ENCODE measurements around the gene NUP210.
A peak's percentile ranks its signal among the peaks of the same experiment; 100 is the strongest.
"Not testable (repeated sequence)": the region's sequence is repeated elsewhere in the genome, so short reads cannot be mapped to it uniquely, and the experiment has no call there.

Gene NUP210

GRCh38 chr3:13428678-13429077, 8.6 kb upstream of the NUP210 start:
- DNase-seq = not testable (repeated sequence)

- DNase-seq = no peak
These were observed 7.8 kb upstream of the NUP210 start for GRCh38 chr3:13427662-13428603.

DNA sequence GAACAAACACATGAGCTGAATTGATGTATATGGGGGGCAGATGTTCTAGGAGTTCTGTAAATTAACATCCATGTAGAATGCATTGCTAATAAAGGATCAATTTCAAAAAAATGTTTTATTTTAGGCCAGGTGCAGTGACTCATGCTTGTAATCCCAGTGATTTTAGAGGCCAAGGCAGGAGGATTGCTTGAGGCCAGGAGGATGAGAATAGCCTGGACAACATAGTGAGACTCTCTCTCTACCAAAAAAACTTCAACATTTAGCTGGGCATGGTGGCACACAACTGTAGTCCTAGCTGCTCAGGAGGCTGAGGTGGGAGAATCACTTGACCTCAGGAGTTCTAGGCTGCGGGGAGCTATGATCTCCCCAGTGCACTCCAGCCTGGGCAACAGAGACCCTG, 6.5 kb upstream of the NUP210 start:
- no peak for DNase-seq

DNA sequence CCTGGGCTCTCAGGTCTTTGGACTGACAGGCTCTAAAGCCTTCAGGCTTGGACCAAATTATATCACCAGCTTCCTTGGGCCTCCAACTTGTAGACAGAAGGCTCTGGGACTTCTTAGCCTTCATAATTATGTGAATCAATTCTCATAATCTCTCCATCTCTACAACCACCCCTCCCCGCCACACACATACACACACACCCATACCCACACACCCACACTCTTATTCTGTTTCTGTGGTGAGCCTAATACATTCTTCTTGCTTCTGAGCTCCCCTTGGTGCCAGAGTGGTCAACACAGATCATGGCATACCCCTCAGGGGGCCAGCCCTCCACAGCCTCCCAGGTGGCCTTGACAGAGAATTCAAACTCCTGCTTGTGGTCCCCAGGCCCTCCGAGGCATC, 5.6 kb upstream of the NUP210 start:
- DNase-seq = no peak

DNA sequence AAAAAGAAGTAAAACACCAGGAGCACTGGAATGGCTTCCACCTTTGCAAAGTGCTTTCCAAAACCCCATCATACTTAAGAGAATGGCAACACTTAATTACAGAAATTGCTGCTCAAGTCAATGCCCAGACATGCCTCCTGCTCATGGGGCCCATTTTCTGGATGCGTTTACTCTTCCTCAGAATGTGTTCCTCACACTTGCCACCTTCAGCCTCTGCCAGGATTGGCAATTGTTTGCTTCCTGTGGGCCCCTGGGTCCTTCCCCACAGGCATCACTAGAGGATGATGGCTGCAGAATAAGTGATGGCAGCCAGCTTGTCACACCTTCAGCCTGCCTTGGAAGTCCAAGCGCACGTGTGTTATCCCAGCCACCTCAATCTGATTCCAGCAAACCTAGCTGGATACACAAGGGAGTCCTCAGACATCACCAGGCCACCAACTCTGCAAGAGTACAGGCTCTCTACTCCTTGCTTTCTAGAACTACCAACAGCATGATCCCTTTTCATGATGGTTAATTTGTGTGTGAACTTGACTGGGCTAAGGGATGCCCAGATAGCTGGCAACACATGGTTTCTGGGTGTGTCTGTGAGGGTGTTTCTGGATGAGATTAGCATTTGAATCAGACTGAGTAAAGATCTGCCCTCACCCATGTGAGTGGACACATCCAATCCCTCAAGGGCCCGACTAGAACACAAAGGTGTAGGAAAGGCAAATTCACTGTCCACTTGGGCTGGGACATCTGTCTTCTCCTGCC, 4.9 kb upstream of the NUP210 start:
- no peak for DNase-seq

GRCh38 chr3:13424141-13424844, 4.2 kb upstream of the NUP210 start:
- no peak for DNase-seq

- peak; percentile 23 for DNase-seq
These were observed 976 bp upstream of the NUP210 start for GRCh38 chr3:13420831-13421765.

DNA sequence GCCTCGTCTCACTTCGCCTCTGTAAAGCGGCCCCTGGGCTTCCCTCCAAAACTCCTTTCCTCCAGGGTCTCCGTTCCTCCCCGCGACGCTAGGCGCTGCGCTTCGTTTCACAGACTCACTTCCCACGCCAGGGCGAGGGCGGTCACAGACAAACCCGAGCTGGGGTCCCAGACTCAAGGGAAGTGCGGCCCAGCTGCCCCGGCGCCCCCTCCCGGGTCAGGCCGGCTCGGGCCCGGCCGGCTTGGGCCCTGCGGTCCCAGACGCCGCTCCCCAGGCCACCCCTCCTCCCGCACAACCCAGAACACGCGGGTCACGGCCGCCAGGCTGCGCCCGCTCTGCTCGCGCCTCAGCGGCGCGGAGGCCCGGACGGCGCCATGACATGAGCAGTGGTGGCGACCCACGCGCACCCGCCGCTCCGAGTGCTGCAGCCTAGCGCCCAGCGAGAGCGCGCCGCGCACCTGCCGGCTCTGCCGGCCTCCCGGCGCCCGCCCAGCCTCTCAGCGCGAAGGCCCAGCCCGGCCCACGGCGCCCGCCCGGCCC, 547 bp downstream of the NUP210 start:
- peak; percentile 40 for DNase-seq

DNA sequence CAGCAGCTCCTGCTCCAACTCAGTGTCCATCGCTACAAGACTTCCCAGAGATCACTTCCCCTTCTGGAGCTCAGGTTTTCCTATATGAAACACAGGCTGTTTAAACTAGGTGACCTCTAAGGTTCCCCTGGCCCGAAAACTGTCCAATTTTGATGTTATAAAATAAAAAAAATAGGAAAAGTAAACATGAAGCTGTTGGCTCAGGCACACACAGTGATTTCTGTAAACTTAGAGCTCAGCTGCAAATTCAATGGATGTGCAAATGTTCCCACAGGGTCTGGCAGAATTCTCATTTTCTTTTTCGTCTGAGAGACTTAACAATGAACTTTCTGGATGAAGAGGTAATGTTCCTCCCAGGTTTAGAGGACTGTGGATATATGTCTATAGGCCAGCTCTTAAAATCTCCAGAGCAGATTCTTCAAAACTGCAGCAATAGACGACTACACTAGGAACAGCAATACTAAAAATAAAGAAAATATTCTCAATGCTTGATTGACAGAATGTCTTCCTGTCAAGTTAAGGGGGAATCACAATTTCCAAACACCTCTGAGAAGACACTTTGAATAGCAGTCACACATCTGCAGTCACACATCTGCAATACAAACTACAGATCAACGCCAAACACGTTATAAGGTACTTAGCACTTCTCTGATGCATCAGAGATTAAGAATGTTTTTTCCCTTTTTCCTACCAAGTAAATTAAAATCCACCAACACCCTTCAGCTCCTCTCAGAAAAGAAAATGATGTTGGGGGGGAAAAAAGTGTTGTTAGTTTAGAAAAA, 2.8 kb downstream of the NUP210 start:
- DNase-seq = no peak

DNA sequence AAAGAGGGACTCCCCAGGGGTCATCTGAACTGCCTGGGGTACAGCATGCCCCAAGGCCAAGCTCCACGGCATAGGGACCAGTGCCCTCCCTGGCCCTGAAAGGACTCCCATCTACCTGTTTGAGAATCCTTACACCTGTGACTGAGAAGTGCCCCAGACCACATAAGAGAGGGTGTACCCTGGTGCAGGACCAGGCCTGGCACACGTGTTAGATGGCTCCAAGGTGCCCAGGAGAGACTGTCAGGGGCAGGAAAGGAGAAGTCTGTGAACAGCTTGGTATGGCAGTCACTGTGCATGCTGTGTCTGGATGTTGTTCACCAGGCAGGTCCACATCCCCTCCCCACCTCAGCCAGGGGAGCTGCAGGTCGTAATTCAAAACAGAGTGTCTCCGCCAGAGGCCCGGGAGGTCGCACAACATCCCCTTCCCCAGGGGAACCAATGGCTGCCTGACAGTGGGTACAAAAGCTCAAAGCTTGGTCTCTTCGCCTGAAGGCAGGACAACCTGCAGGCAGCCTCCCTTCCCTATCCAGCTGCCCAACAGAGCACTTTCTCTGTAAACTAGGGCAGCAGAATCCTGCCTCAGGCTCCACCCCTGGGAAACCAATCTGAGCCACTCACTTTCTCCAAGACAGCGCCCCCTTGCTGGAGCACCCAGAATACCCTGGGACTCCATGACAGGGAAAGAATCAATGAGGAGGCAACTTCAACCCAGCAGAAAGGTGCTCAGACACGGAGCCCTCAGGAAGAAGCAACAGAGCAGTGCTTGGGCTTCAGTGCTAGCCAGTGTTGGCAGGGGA, 3.9 kb downstream of the NUP210 start:
- no peak for DNase-seq

GRCh38 chr3:13415236-13415986, 4.7 kb downstream of the NUP210 start:
- DNase-seq = no peak

- peak; percentile 47 for DNase-seq
These were observed 5.9 kb downstream of the NUP210 start for GRCh38 chr3:13414040-13414729.

DNA sequence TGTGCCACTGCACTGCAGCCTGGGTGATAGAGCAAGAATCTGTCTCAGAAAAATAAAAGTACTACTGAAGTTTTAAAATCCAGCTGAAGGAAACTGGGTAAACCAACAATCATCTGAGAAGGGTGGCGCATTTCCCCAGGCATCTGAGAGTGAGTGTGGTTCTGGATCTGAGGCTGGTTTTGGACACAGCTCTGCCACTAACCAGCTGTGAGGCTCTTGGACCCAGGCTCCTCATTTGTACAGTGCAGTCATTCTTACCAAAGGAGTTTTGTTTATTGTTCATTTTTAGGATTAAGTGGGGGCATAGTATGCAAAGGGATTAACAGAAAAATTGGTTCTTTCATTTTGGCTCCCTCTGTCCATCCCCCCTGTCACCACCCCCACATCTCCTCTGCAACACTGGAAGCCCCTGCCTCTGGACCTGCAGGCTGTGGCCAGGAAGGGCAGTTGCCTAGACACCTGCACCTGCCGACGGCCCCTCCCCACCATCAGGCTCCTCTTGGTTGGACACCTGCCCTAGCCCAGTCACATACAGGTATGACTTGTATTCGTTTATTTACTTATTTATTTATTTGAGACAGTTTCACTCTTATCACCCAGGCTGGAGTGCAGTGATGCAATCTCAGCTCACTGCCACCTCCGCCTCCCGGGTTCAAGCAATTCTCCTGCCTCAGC, 8.8 kb downstream of the NUP210 start:
- no peak for DNase-seq

DNA sequence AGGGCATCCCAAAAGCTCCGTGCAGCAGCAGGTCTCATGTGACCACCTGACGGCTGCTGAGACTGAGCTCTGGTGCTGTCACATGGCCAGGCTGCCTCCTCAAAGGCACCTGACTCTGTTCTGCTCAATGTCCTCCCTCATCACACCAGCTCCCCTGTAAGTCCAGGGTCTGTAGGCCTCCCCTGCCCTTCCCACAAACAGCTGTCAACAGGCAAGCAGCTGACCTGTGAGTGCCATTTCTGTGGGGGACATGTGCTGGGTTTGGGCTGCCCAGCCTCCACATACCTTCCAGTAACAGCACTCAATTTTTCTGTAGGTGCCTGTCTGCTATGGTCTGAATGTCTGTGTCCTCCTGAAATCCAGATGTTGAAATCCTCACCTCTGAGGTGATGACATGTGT, 11.2 kb downstream of the NUP210 start:
- no peak for DNase-seq

GRCh38 chr3:13407926-13408325, 12.2 kb downstream of the NUP210 start:
- no peak for DNase-seq

DNA sequence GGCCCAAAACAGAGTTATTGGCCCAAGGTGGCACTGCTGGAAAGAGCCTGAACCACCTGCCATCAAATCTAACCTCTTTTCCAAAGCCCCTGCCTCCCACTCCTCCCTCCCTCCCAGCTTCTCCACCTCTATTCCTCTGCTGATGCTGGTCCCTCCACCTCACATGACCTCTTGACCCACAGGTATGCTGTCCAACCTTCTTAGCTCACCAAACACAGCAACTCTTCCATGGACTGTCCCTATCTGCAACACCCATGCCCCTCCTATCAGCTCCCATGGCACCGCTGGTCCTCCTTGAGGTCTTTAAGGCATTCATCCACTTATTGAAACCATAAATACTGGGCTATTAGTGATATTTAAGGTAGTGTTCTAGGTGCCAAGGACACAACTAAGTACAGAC, 12.6 kb downstream of the NUP210 start:
- no peak for DNase-seq

DNA sequence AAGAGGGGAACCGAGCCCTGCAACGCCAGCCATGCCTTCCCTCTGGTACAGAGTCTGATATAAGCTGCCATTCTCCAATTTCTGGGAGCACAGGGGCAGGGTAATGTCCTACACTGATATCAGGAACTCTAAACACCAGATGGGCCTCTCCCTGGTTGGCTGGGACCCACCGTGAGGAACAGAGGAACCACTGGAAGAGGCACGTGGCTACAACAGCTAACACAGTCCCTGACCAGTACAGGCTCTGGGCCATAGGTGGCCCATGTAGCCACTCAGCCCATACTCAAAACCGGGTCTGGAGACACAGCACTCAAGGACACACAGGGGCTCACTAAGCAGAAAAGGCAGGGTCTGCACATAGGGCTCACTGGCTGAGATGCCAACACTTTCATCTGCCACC, 13.9 kb downstream of the NUP210 start:
- no peak for DNase-seq

DNA sequence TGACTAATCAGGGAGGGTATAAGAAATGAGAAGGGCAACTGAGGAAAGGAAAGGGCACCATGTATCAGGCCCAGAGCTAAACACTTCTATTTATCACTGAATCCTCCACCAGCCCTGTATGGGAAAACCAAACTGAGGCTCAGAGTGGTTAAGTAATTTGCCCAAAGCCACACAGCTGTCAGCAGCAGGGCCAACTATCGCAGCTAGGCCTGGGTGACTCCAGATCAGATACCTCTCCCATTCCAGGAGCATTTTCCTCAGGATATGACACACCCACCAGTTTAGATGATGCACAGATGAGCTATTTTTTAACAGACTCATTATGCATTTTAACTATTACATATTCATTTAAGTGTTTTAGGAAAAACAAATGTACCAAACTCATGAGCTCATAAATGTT, 14.5 kb downstream of the NUP210 start:
- no peak for DNase-seq

Data from NK-92 treated with Interleukin-12 subunit alpha and Interleukin-12 subunit beta, amount 100 ng/mL, for 24 hours (cell line).